Measurements from ENCODE around the gene TGFBR2.

The TGFBR2 gene

GRCh38 chr3:30679045-30679444 is 72.6 kb downstream of the TGFBR2 start:
- DNase-seq (ENCODE audit: low read depth) = no peak
- no peak overlapping the region for H3K4me3 ChIP-seq (ENCODE audit: low read depth, low read length)
- TF ChIP-seq, protein P1, sequence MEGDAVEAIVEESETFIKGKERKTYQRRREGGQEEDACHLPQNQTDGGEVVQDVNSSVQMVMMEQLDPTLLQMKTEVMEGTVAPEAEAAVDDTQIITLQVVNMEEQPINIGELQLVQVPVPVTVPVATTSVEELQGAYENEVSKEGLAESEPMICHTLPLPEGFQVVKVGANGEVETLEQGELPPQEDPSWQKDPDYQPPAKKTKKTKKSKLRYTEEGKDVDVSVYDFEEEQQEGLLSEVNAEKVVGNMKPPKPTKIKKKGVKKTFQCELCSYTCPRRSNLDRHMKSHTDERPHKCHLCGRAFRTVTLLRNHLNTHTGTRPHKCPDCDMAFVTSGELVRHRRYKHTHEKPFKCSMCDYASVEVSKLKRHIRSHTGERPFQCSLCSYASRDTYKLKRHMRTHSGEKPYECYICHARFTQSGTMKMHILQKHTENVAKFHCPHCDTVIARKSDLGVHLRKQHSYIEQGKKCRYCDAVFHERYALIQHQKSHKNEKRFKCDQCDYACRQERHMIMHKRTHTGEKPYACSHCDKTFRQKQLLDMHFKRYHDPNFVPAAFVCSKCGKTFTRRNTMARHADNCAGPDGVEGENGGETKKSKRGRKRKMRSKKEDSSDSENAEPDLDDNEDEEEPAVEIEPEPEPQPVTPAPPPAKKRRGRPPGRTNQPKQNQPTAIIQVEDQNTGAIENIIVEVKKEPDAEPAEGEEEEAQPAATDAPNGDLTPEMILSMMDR (IDR thresholded peaks at IDR 0.05; ENCODE audit: low read depth, low read length, missing control alignments) = no peak

DNA sequence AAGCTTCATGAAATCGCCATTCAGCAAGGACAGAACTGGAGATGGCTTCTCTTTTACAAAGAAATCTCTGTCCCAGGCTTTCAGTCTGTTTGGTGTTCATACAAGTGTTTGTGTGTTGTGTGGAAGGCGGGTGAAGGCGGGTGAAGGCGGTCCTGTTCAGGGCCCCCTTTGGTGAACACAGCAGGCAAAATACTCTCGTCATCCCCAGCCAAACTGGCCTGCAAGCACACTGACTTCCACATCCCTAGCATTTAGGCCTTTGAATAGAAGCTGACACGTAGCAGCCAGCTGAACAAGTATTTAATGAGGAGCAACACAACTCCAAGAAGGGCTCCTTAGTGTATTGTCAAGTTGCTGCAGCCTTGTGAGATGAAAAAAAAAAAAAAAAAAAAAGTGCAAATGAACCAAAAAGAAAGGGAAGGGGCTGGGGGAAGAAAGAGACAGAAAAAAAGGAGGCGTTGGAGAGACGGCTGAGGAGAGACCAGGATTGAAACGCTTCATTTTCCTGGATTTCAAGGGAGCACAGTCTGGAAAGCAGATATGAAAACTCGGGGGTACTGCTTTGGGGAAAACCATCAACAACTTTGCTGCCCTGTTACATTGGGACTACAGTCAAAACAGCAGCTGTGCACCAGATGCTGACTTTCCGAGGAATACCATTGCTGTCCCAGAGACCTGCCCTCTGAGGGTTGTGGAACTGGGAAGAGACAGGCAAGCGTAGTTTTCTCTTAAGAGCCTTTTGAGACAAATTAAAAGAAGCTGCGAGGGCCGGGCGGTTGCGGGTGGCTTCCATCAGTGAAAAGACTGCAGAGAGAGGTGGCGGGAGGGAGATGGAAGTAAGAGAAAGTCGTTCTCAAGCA is 74.6 kb downstream of the TGFBR2 start:
- no peak for DNase-seq (ENCODE audit: low read depth)
- H3K4me3 ChIP-seq (ENCODE audit: low read depth, low read length) = no peak overlapping the region
- TF ChIP-seq, protein P1 (IDR thresholded peaks at IDR 0.05; ENCODE audit: low read depth, low read length, missing control alignments) = no peak

DNA sequence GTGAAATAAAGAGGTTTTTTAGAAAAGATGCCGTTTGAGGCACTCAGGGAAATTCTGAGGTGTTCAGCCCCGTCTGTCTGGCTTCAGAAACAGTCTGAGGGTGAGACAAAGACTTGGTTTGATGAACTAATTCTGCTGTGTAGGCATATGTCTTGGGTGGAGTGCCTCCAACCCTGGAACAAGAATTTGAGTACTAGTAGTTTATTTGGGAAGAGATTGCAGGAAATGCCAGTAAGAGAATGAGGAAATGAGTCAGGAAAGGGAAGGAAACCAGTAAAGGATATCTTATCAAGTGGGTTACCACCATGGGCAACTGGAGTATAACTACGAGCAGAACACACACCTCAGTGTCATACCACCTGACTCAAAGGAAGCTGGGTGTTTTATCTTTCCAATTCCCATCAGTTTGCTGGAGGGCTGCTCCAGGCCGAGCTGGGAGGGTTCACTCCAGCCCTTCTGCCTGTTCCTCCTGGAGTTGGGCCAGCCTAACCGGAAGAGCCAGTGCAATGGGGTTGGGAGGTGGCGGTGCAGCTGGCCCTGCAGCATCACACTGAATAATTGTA is 75.3 kb downstream of the TGFBR2 start:
- no peak overlapping the region for H3K4me3 ChIP-seq (ENCODE audit: low read depth, low read length)
- no peak for DNase-seq (ENCODE audit: low read depth)
- TF ChIP-seq, protein P1 (IDR thresholded peaks at IDR 0.05; ENCODE audit: low read depth, low read length, missing control alignments) = no peak

GRCh38 chr3:30682434-30683155 is 76.2 kb downstream of the TGFBR2 start:
- no peak overlapping the region for H3K4me3 ChIP-seq (ENCODE audit: low read depth, low read length)
- DNase-seq (ENCODE audit: low read depth) = no peak
- TF ChIP-seq, protein P1 (IDR thresholded peaks at IDR 0.05; ENCODE audit: low read depth, low read length, missing control alignments) = no peak

- DNase-seq (ENCODE audit: low read depth) = no peak
- no peak overlapping the region for H3K4me3 ChIP-seq (ENCODE audit: low read depth, low read length)
- TF ChIP-seq, protein P1 (IDR thresholded peaks at IDR 0.05; ENCODE audit: low read depth, low read length, missing control alignments) = no peak
Observed at GRCh38 chr3:30683769-30684168, 77.4 kb downstream of the TGFBR2 start.

DNA sequence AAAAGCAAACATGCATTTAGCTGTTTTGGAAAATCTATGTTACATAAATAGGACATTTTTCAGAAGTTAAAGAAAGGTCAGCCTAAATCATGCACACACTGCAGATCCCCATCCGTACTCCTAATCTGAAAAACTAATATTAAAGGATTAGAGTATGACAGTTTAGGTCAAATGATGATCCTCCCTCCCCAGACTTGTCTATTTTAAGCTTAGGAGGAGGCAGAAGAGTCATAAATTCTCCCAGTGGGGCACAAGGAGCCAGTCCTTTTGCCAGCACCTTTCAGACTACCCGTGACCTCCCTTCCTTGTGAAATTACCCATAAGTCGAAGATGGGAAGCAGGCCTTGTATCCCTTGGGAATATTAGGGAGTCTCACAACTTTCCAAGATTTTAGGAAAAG is 78.0 kb downstream of the TGFBR2 start:
- TF ChIP-seq, protein P1 (IDR thresholded peaks at IDR 0.05; ENCODE audit: low read depth, low read length, missing control alignments) = no peak
- no peak overlapping the region for H3K4me3 ChIP-seq (ENCODE audit: low read depth, low read length)
- no peak for DNase-seq (ENCODE audit: low read depth)
